ENCODE data around the gene SLC39A7. TPM values are rescaled to one million over a fixed set of nuclear protein-coding genes. Genes with fewer than 3 reads are reported as not detected.

SLC39A7 gene
- total and polyA plus RNA-seq, 2 of the 13 experiments (the other 11 are each of a cell fraction or from before 2014, with no cell fraction given) = 142 to 229 TPM

- TF ChIP-seq PATZ1 (CRISPR knock-in tag; IDR thresholded peaks at IDR 0.05) (peak; percentile 71), XRCC5 (optimal IDR thresholded peaks at IDR 0.05; ENCODE audit: low read length) (peak; percentile 53), ZNF83 (CRISPR knock-in tag; IDR thresholded peaks at IDR 0.05; ENCODE audit: borderline replicate concordance) (no peak; the same call in 1 of the 2 replicates), TP53 (CRISPR knock-in tag; conservative IDR thresholded peaks at IDR 0.05) (no peak), ZNF441 (CRISPR knock-in tag; IDR thresholded peaks at IDR 0.05; ENCODE audit: borderline replicate concordance) (0 out of 2 replicates have a peak, but pooled peaks have one; percentile 32), TAF1 (CRISPR knock-in tag; IDR thresholded peaks at IDR 0.05) (no peak), CBX2 (IDR thresholded peaks at IDR 0.05; ENCODE audit: low read depth, low read length) (no peak), CBX2 (CRISPR knock-in tag; IDR thresholded peaks at IDR 0.05; ENCODE audit: low read depth) (no peak), ZNF30 (CRISPR knock-in tag; IDR thresholded peaks at IDR 0.05) (no peak), PRPF4 (IDR thresholded peaks at IDR 0.05; ENCODE audit: low read depth, low read length, poor library complexity, severe bottlenecking) (no peak), ARHGAP35 (CRISPR knock-in tag; IDR thresholded peaks at IDR 0.05; ENCODE audit: borderline replicate concordance) (no peak), GLI4 (CRISPR knock-in tag; IDR thresholded peaks at IDR 0.05; ENCODE audit: borderline replicate concordance) (no peak), MED1 (CRISPR knock-in tag; IDR thresholded peaks at IDR 0.05) (peak; percentile 45; the same call in 1 of the 2 replicates), NCOR1 (IDR thresholded peaks at IDR 0.05; ENCODE audit: borderline replicate concordance, low read length) (no peak), ETV5 (CRISPR knock-in tag; IDR thresholded peaks at IDR 0.05; ENCODE audit: borderline replicate concordance) (0 out of 2 replicates have a peak, but pooled peaks have one; percentile 17)
- TF ChIP-seq, protein P1, sequence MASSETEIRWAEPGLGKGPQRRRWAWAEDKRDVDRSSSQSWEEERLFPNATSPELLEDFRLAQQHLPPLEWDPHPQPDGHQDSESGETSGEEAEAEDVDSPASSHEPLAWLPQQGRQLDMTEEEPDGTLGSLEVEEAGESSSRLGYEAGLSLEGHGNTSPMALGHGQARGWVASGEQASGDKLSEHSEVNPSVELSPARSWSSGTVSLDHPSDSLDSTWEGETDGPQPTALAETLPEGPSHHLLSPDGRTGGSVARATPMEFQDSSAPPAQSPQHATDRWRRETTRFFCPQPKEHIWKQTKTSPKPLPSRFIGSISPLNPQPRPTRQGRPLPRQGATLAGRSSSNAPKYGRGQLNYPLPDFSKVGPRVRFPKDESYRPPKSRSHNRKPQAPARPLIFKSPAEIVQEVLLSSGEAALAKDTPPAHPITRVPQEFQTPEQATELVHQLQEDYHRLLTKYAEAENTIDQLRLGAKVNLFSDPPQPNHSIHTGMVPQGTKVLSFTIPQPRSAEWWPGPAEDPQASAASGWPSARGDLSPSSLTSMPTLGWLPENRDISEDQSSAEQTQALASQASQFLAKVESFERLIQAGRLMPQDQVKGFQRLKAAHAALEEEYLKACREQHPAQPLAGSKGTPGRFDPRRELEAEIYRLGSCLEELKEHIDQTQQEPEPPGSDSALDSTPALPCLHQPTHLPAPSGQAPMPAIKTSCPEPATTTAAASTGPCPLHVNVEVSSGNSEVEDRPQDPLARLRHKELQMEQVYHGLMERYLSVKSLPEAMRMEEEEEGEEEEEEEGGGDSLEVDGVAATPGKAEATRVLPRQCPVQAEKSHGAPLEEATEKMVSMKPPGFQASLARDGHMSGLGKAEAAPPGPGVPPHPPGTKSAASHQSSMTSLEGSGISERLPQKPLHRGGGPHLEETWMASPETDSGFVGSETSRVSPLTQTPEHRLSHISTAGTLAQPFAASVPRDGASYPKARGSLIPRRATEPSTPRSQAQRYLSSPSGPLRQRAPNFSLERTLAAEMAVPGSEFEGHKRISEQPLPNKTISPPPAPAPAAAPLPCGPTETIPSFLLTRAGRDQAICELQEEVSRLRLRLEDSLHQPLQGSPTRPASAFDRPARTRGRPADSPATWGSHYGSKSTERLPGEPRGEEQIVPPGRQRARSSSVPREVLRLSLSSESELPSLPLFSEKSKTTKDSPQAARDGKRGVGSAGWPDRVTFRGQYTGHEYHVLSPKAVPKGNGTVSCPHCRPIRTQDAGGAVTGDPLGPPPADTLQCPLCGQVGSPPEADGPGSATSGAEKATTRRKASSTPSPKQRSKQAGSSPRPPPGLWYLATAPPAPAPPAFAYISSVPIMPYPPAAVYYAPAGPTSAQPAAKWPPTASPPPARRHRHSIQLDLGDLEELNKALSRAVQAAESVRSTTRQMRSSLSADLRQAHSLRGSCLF (CRISPR knock-in tag; IDR thresholded peaks at IDR 0.05; ENCODE audit: borderline replicate concordance) = no peak
- TF ChIP-seq, protein P2, sequence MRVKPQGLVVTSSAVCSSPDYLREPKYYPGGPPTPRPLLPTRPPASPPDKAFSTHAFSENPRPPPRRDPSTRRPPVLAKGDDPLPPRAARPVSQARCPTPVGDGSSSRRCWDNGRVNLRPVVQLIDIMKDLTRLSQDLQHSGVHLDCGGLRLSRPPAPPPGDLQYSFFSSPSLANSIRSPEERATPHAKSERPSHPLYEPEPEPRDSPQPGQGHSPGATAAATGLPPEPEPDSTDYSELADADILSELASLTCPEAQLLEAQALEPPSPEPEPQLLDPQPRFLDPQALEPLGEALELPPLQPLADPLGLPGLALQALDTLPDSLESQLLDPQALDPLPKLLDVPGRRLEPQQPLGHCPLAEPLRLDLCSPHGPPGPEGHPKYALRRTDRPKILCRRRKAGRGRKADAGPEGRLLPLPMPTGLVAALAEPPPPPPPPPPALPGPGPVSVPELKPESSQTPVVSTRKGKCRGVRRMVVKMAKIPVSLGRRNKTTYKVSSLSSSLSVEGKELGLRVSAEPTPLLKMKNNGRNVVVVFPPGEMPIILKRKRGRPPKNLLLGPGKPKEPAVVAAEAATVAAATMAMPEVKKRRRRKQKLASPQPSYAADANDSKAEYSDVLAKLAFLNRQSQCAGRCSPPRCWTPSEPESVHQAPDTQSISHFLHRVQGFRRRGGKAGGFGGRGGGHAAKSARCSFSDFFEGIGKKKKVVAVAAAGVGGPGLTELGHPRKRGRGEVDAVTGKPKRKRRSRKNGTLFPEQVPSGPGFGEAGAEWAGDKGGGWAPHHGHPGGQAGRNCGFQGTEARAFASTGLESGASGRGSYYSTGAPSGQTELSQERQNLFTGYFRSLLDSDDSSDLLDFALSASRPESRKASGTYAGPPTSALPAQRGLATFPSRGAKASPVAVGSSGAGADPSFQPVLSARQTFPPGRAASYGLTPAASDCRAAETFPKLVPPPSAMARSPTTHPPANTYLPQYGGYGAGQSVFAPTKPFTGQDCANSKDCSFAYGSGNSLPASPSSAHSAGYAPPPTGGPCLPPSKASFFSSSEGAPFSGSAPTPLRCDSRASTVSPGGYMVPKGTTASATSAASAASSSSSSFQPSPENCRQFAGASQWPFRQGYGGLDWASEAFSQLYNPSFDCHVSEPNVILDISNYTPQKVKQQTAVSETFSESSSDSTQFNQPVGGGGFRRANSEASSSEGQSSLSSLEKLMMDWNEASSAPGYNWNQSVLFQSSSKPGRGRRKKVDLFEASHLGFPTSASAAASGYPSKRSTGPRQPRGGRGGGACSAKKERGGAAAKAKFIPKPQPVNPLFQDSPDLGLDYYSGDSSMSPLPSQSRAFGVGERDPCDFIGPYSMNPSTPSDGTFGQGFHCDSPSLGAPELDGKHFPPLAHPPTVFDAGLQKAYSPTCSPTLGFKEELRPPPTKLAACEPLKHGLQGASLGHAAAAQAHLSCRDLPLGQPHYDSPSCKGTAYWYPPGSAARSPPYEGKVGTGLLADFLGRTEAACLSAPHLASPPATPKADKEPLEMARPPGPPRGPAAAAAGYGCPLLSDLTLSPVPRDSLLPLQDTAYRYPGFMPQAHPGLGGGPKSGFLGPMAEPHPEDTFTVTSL (CRISPR knock-in tag; IDR thresholded peaks at IDR 0.05; ENCODE audit: borderline replicate concordance) = no peak
Measured at GRCh38 chr6:33247977-33248642, 47.4 kb downstream of the SLC39A7 start (continued).
